ENCODE measurements around the gene STRA6. TPM values are rescaled to one million over a fixed set of nuclear protein-coding genes. Genes with fewer than 3 reads are reported as not detected.

STRA6 gene
- total RNA-seq, 4 donors from 2014 or later: 0.39 to 1.9 TPM; not detected in 2

DNA sequence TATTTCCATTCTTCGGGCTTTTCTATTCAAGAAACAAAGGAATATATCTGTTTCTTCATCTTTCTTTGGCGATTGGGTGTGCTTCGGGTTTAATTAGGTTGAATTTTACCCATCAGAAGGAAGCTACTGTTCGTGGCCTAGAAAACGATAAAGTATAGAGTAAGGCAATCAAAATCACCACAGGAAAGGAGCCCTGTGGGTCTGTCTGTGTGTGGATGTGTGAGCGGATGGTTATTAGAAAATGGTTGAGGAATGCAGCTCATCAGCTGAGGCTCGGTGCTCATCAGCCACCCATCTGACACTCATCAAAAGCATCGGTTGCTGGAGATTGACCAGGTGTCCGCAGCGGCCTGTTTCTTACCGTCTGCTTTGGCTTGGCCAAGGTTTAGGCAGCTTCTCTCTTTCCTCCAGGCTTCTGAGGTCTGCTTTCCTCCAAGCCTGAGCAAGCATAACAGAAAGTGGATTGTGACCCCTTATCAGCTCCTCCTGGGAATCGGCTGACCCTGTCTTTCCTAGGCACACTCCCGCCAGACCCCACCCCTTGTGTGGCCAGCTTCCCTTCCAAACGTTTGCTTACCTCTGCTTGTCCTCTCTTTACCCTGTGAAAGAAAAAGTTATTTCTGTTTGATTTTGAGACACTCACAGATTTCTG lies 46.7 kb downstream of the STRA6 start:
- Histone ChIP-seq H3K9me3 (no peaks in the 10 kb centered on the region), H3K27ac (no peak overlapping the region), H3K4me1 (peaks cover 0 to 12% (median 0%) of the 10 kb centered on the region in 4 donors), H3K4me3 (no peak overlapping the region), H3K27me3 (no peaks in the 10 kb centered on the region), H3K36me3 (no peaks in the 10 kb centered on the region)
- TF ChIP-seq, protein P1, sequence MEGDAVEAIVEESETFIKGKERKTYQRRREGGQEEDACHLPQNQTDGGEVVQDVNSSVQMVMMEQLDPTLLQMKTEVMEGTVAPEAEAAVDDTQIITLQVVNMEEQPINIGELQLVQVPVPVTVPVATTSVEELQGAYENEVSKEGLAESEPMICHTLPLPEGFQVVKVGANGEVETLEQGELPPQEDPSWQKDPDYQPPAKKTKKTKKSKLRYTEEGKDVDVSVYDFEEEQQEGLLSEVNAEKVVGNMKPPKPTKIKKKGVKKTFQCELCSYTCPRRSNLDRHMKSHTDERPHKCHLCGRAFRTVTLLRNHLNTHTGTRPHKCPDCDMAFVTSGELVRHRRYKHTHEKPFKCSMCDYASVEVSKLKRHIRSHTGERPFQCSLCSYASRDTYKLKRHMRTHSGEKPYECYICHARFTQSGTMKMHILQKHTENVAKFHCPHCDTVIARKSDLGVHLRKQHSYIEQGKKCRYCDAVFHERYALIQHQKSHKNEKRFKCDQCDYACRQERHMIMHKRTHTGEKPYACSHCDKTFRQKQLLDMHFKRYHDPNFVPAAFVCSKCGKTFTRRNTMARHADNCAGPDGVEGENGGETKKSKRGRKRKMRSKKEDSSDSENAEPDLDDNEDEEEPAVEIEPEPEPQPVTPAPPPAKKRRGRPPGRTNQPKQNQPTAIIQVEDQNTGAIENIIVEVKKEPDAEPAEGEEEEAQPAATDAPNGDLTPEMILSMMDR (IDR thresholded peaks at IDR 0.05): no peak
- TF ChIP-seq POLR2A (IDR thresholded peaks at IDR 0.05) (no peak), EP300 (IDR thresholded peaks at IDR 0.05) (no peak)
- DNase-seq (ENCODE audit: low spot score in 2 of 2): no peak
- 68 to 69% methylated on average over 14 of the region's 14 CpGs for WGBS, 2 donors

DNA sequence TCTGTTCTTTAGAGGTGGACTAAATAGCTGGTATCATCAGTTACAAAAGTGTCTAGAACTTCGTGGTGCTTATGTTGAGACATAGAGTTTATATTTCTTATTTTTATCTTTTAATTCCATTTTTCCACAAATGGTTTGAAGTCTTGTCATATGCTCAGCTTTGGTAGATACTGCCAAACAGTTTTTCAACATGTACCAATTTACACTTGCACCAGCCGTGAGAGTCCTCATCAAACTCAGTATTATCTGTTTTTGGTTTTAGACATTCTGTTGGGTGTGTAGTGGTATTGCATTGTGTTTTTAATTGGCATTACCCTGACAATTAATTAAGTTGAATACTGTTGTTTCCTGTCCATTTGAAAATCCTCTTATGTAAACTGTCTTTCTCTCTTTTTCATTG lies 55.5 kb downstream of the STRA6 start:
- 64 to 72% methylated on average over 2 of the region's 2 CpGs for WGBS, 2 donors
- TF ChIP-seq, protein P1 (IDR thresholded peaks at IDR 0.05): no peak
- no peak for TF ChIP-seq POLR2A (IDR thresholded peaks at IDR 0.05)
- no peak for TF ChIP-seq EP300 (IDR thresholded peaks at IDR 0.05)
- Histone ChIP-seq H3K4me1 (no peaks in the 10 kb centered on the region), H3K4me3 (no peak overlapping the region), H3K36me3 (no peaks in the 10 kb centered on the region), H3K9me3 (peaks cover 0 to 11% (median 0%) of the 10 kb centered on the region in 4 donors), H3K27me3 (peaks cover 0 to 21% of the 10 kb centered on the region in 2 donors), H3K27ac (no peak overlapping the region)
- DNase-seq (ENCODE audit: low spot score in 2 of 2): no peak

DNA sequence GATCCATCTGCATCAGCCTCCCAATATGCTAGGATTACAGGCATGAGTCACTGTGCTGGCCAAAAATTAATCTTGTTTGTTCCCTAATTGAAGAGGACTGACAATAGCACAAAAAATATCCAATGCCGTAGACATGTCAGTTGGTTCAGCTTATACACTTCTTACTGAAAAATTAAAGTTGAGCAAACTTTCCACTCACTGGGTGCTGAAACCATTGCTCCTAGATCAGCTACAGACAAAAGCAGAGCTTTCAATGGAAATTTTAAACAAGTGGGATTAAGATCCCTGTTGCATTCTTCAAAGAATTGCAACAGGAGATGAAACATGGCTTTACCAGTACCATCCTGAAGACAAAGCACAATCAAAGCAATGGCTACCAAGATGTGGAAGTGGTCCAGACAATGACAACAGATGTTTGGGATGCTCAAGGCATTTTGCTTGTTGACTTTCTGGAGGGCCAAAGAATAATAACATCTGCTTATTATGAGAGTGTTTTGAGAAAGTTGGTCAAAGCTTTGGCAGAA lies 56.2 kb downstream of the STRA6 start:
- Histone ChIP-seq H3K4me1 (no peaks in the 10 kb centered on the region), H3K4me3 (no peak overlapping the region), H3K36me3 (no peaks in the 10 kb centered on the region), H3K27ac (no peak overlapping the region), H3K9me3 (peaks cover 0 to 11% (median 0%) of the 10 kb centered on the region in 4 donors), H3K27me3 (peaks cover 0 to 21% of the 10 kb centered on the region in 2 donors)
- no peak for TF ChIP-seq POLR2A (IDR thresholded peaks at IDR 0.05)
- WGBS, 2 donors: 92 to 95% methylated on average over 1 of the region's 1 CpG
- no peak for DNase-seq (ENCODE audit: low spot score in 2 of 2)

DNA sequence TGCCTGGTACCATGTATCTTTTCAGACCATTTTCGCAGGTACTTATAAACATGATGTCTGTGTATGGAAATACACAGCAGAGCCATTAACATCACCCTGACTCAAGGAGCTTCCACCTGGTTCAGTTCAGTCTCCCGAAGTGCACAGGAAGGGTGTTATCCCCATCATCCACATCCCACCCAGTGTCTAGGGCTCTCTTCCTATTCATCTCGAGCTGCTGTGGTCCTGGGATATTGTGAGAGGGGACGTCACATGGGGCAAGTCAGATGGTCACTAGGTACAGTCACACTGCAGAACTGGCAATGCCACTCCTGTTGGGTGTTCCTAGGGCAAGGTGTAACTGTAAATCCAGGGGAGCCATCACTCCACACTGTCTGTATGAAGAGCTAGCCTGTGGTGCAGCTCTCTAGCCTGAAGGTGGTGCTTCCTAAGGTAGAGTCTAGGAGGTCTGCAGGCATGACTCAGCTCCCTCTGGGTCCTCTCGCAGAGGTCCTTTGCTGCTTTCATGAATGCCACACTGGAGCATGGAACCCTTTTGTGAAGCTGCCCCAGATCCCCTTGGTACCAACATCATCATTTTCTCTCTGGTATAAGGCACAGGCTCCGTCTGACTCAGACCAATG lies 58.3 kb downstream of the STRA6 start:
- H3K27ac ChIP-seq: no peak overlapping the region
- no peaks in the 10 kb centered on the region for H3K36me3 ChIP-seq
- no peak for DNase-seq (ENCODE audit: low spot score in 2 of 2)
- no peak overlapping the region for H3K4me3 ChIP-seq
- H3K4me1 ChIP-seq: no peaks in the 10 kb centered on the region
- TF ChIP-seq, protein P1 (IDR thresholded peaks at IDR 0.05): no peak
- TF ChIP-seq EP300 (IDR thresholded peaks at IDR 0.05): no peak
- no peak for TF ChIP-seq POLR2A (IDR thresholded peaks at IDR 0.05)
- WGBS, 2 donors: 80 to 83% methylated on average over 6 of the region's 6 CpGs
- peaks cover 0 to 25% of the 10 kb centered on the region in 2 donors for H3K27me3 ChIP-seq
- peaks cover 0 to 11% (median 0%) of the 10 kb centered on the region in 4 donors for H3K9me3 ChIP-seq

DNA sequence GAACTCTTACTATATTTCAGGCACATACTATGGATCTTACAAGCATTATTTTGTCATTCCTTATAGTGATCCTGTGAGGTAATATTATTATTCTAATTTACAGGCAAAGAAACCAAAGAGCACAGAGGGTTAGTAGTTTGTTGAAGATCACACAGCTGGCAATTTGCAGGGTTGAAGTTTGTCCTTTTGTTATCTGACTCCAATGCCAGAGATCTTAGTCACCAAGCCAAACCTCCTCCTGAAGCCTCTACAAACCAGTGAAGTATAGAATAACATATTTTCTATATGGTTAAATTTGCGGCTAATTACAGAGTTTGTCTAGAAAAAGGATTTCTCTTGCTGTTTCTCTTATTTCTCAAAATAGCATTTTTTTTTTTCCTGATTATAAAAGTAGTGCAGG lies 61.0 kb downstream of the STRA6 start:
- TF ChIP-seq, protein P1 (IDR thresholded peaks at IDR 0.05): no peak
- TF ChIP-seq EP300 (IDR thresholded peaks at IDR 0.05) (no peak), POLR2A (IDR thresholded peaks at IDR 0.05) (no peak)
- WGBS, 2 donors: 82 to 100% methylated on average over 1 of the region's 1 CpG

More for the DNA sequence above, 61.0 kb downstream of the STRA6 start:
- H3K27me3 ChIP-seq: peaks cover 0 to 51% of the 10 kb centered on the region in 2 donors
- no peak overlapping the region for H3K4me3 ChIP-seq
- H3K9me3 ChIP-seq: peaks cover 0 to 6% (median 0%) of the 10 kb centered on the region in 4 donors
- no peak overlapping the region for H3K27ac ChIP-seq
- no peaks in the 10 kb centered on the region for H3K36me3 ChIP-seq
- H3K4me1 ChIP-seq: peaks cover 0 to 10% (median 6%) of the 10 kb centered on the region in 4 donors
- DNase-seq (ENCODE audit: low spot score in 2 of 2): no peak
